Activated CD4-positive, alpha-beta T cell treated with anti-CD3 and anti-CD28 coated beads, Interleukin-2, amount 10 ng/mL, durations not matched to agents 7 days and 5 days (primary cell): ENCODE measurements around the gene GAK. TPM values are rescaled to one million over a fixed set of nuclear protein-coding genes. Genes with fewer than 3 reads are reported as not detected.

Experiments
- CTCF ChIA-PET: fragments of 350-600 bp; sonication (Branson Sonifier 250); formaldehyde crosslinking; loops from one replicate; lab custom pipeline; 2021; ENCODE audit warnings: antibody characterized with exemption; lab: Charles Lee
- POLR2A ChIA-PET: fragments of 350-600 bp; sonication (Branson Sonifier 250); formaldehyde crosslinking; loops from one replicate; lab custom pipeline; 2021; ENCODE audit warnings: antibody characterized with exemption; lab: Charles Lee
- DNase-seq: peaks from one replicate; pipeline ENCODE4 v3.0.0-alpha.2; 2020
- H3K27ac Mint-ChIP-seq: one replicate; pipeline ENCODE4 v1.8.0; 2021; ENCODE audit warnings: mild to moderate bottlenecking, moderate library complexity, mixed read lengths
- H3K27me3 Mint-ChIP-seq: one replicate; pipeline ENCODE4 v1.8.0; 2021; ENCODE audit warnings: mixed read lengths
- H3K36me3 Mint-ChIP-seq: one replicate; pipeline ENCODE4 v1.8.0; 2021; ENCODE audit warnings: low read depth, mixed read lengths
- H3K4me1 Mint-ChIP-seq: one replicate; pipeline ENCODE4 v1.8.0; 2021; ENCODE audit warnings: mixed read lengths
- H3K4me3 Mint-ChIP-seq: one replicate; pipeline ENCODE4 v1.8.0; 2021; ENCODE audit warnings: mild to moderate bottlenecking, moderate library complexity, mixed read lengths
- H3K9me3 Mint-ChIP-seq: one replicate; pipeline ENCODE4 v1.8.0; 2021; ENCODE audit warnings: mixed read lengths
- total RNA-seq, 2 experiments: library from RNA; stranded (reverse); gene quantifications; one replicate each; pipeline ENCODE4 v1.2.3, GENCODE V29; 2021

Gene GAK
- total RNA-seq, 2 experiments from 2014 or later, result 133 to 148 TPM

- H3K4me3 Mint-ChIP-seq, result no peak overlapping the region
- no peaks in the 10 kb centered on the region for H3K27me3 Mint-ChIP-seq
These were observed 20.9 kb upstream of the GAK start for GRCh38 chr4:952881-953573.

GRCh38 chr4:951594-952468 is 19.7 kb upstream of the GAK start:
- Mint-ChIP-seq H3K9me3 (no peaks in the 10 kb centered on the region), H3K4me3 (no peak overlapping the region), H3K4me1 (no peaks in the 10 kb centered on the region), H3K27ac (no peak overlapping the region), H3K36me3 (peaks cover 2% of the 10 kb centered on the region), H3K27me3 (no peaks in the 10 kb centered on the region)
- DNase-seq, result no peak
- POLR2A ChIA-PET, result no interaction called here
- CTCF ChIA-PET, result no interaction called here

More at GRCh38 chr4:952881-953573, 20.9 kb upstream of the GAK start:
- no peaks in the 10 kb centered on the region for H3K9me3 Mint-ChIP-seq
- H3K4me1 Mint-ChIP-seq, result no peaks in the 10 kb centered on the region
- peaks cover 2% of the 10 kb centered on the region for H3K36me3 Mint-ChIP-seq
- ChIA-PET CTCF (no interaction called here), POLR2A (no interaction called here)
- no peak for DNase-seq
- H3K27ac Mint-ChIP-seq, result no peak overlapping the region

- Mint-ChIP-seq H3K36me3 (peaks cover 2% of the 10 kb centered on the region), H3K4me1 (no peaks in the 10 kb centered on the region), H3K9me3 (no peaks in the 10 kb centered on the region), H3K4me3 (no peak overlapping the region), H3K27me3 (no peaks in the 10 kb centered on the region), H3K27ac (no peak overlapping the region)
- ChIA-PET POLR2A (no interaction called here), CTCF (no interaction called here)
- no peak for DNase-seq
These were observed 19.1 kb upstream of the GAK start for GRCh38 chr4:951186-951585.

GRCh38 chr4:950136-951020 is 18.3 kb upstream of the GAK start:
- peaks cover 2% of the 10 kb centered on the region for H3K36me3 Mint-ChIP-seq
- H3K4me3 Mint-ChIP-seq, result no peak overlapping the region
- H3K27me3 Mint-ChIP-seq, result no peaks in the 10 kb centered on the region
- no peak for DNase-seq
- no peak overlapping the region for H3K27ac Mint-ChIP-seq
- no peaks in the 10 kb centered on the region for H3K4me1 Mint-ChIP-seq
- CTCF ChIA-PET, result no interaction called here
- H3K9me3 Mint-ChIP-seq, result no peaks in the 10 kb centered on the region
- POLR2A ChIA-PET, result no interaction called here

GRCh38 chr4:949656-950055 is 17.5 kb upstream of the GAK start:
- ChIA-PET CTCF (no interaction called here), POLR2A (no interaction called here)
- peaks cover under 1% of the 10 kb centered on the region for H3K36me3 Mint-ChIP-seq
- H3K9me3 Mint-ChIP-seq, result no peaks in the 10 kb centered on the region
- H3K27me3 Mint-ChIP-seq, result no peaks in the 10 kb centered on the region
- DNase-seq, result no peak
- H3K4me1 Mint-ChIP-seq, result no peaks in the 10 kb centered on the region
- no peak overlapping the region for H3K4me3 Mint-ChIP-seq
- H3K27ac Mint-ChIP-seq, result no peak overlapping the region

GRCh38 chr4:948936-949300 is 16.8 kb upstream of the GAK start:
- no peaks in the 10 kb centered on the region for H3K36me3 Mint-ChIP-seq
- ChIA-PET POLR2A (no interaction called here), CTCF (interaction anchor here (1.1 kb wide), 1 partner anchor 17 kb away, joined by 3 read pairs; the partner anchor contains the start of genes GAK and TMEM175)
- H3K4me3 Mint-ChIP-seq, result no peak overlapping the region
- H3K27ac Mint-ChIP-seq, result no peak overlapping the region
- no peaks in the 10 kb centered on the region for H3K27me3 Mint-ChIP-seq
- no peaks in the 10 kb centered on the region for H3K4me1 Mint-ChIP-seq
- no peaks in the 10 kb centered on the region for H3K9me3 Mint-ChIP-seq
- no peak for DNase-seq

- ChIA-PET CTCF (interaction anchor here (0.6 to 1.1 kb wide), 2 partner anchors 14 to 16 kb away, joined by 3 read pairs; partner anchors contain the start of genes GAK and TMEM175), POLR2A (no interaction called here)
- no peaks in the 10 kb centered on the region for H3K4me1 Mint-ChIP-seq
- no peak overlapping the region for H3K27ac Mint-ChIP-seq
- no peak overlapping the region for H3K4me3 Mint-ChIP-seq
- no peaks in the 10 kb centered on the region for H3K36me3 Mint-ChIP-seq
- no peaks in the 10 kb centered on the region for H3K27me3 Mint-ChIP-seq
- H3K9me3 Mint-ChIP-seq, result no peaks in the 10 kb centered on the region
- DNase-seq, result no peak
These were observed 16.2 kb upstream of the GAK start for GRCh38 chr4:948101-948935.

GRCh38 chr4:947491-947971 is 15.4 kb upstream of the GAK start:
- Mint-ChIP-seq H3K4me1 (no peaks in the 10 kb centered on the region), H3K9me3 (no peaks in the 10 kb centered on the region), H3K36me3 (no peaks in the 10 kb centered on the region), H3K4me3 (no peak overlapping the region), H3K27me3 (no peaks in the 10 kb centered on the region), H3K27ac (no peak overlapping the region)
- CTCF ChIA-PET, result interaction anchor here (1.1 kb wide), 1 partner anchor 15 kb away, joined by 3 read pairs; the partner anchor contains the start of genes GAK and TMEM175
- POLR2A ChIA-PET, result no interaction called here
- DNase-seq, result no peak

GRCh38 chr4:946517-947471 is 14.7 kb upstream of the GAK start:
- Mint-ChIP-seq H3K27ac (no peak overlapping the region), H3K9me3 (no peaks in the 10 kb centered on the region), H3K27me3 (no peaks in the 10 kb centered on the region), H3K4me1 (no peaks in the 10 kb centered on the region), H3K36me3 (no peaks in the 10 kb centered on the region), H3K4me3 (no peak overlapping the region)
- ChIA-PET POLR2A (no interaction called here), CTCF (no interaction called here)
- DNase-seq, result no peak

- H3K27me3 Mint-ChIP-seq, result no peaks in the 10 kb centered on the region
- no peak overlapping the region for H3K27ac Mint-ChIP-seq
- ChIA-PET CTCF (no interaction called here), POLR2A (no interaction called here)
- no peaks in the 10 kb centered on the region for H3K36me3 Mint-ChIP-seq
- DNase-seq, result no peak
- no peak overlapping the region for H3K4me3 Mint-ChIP-seq
- H3K4me1 Mint-ChIP-seq, result no peaks in the 10 kb centered on the region
- no peaks in the 10 kb centered on the region for H3K9me3 Mint-ChIP-seq
These were observed 14.0 kb upstream of the GAK start for GRCh38 chr4:946103-946450.

GRCh38 chr4:945274-946102 is 13.4 kb upstream of the GAK start:
- H3K36me3 Mint-ChIP-seq, result no peaks in the 10 kb centered on the region
- no peaks in the 10 kb centered on the region for H3K9me3 Mint-ChIP-seq
- no peak overlapping the region for H3K4me3 Mint-ChIP-seq
- no peak for DNase-seq
- no peaks in the 10 kb centered on the region for H3K27me3 Mint-ChIP-seq
- H3K4me1 Mint-ChIP-seq, result no peaks in the 10 kb centered on the region
- ChIA-PET CTCF (no interaction called here), POLR2A (no interaction called here)
- no peak overlapping the region for H3K27ac Mint-ChIP-seq
